DLD1 (cell line): ENCODE measurements around the gene UBN2.
"Not testable (repeated sequence)": the region's sequence is repeated elsewhere in the genome, so short reads cannot be mapped to it uniquely, and the experiment has no call there.

ENCODE experiments used
- in situ Hi-C: cut with HindIII; loops from 2 replicates; pipeline ENCODE4 v1.10.0; 2017; ENCODE audit warnings: low sequenced_read_pairs

The UBN2 gene

GRCh38 chr7:139230774-139231512, at the start of gene UBN2:
Gene UBN2, plus strand, starts transcription at chr7:139231237. Its CDS starts 248 bp downstream, at chr7:139231485.
- in situ Hi-C loops: no loop called here

- in situ Hi-C loops: no loop called here
These were observed 49.6 kb upstream of the UBN2 start for GRCh38 chr7:139181404-139181803.

GRCh38 chr7:139182363-139182762, 48.7 kb upstream of the UBN2 start:
- in situ Hi-C loops: no loop called here

- in situ Hi-C loops: no loop called here
These were observed 47.8 kb upstream of the UBN2 start for GRCh38 chr7:139183251-139183650.

- in situ Hi-C loops: no loop called here
These were observed 47.1 kb upstream of the UBN2 start for GRCh38 chr7:139183878-139184338.

- in situ Hi-C loops: no loop called here
These were observed 44.9 kb upstream of the UBN2 start for GRCh38 chr7:139186146-139186545.

GRCh38 chr7:139189357-139189756, 41.7 kb upstream of the UBN2 start:
- in situ Hi-C loops: no loop called here

- in situ Hi-C loops: no loop called here
These were observed 38.9 kb upstream of the UBN2 start for GRCh38 chr7:139192014-139192706.

- in situ Hi-C loops: no loop called here
These were observed 30.7 kb upstream of the UBN2 start for GRCh38 chr7:139200382-139200781.

- in situ Hi-C loops: no loop called here
These were observed 27.0 kb upstream of the UBN2 start for GRCh38 chr7:139203992-139204391.

- in situ Hi-C loops: no loop called here
These were observed 25.2 kb upstream of the UBN2 start for GRCh38 chr7:139205843-139206242.

GRCh38 chr7:139212133-139212532, 18.9 kb upstream of the UBN2 start:
- in situ Hi-C loops: no loop called here

- in situ Hi-C loops: not testable (repeated sequence)
These were observed 17.5 kb upstream of the UBN2 start for GRCh38 chr7:139213489-139213888.

GRCh38 chr7:139218173-139218572, 12.9 kb upstream of the UBN2 start:
- in situ Hi-C loops: no loop called here

- in situ Hi-C loops: no loop called here
These were observed 6.8 kb upstream of the UBN2 start for GRCh38 chr7:139224219-139224618.

- in situ Hi-C loops: not testable (repeated sequence)
These were observed 6.2 kb upstream of the UBN2 start for GRCh38 chr7:139224836-139225235.

GRCh38 chr7:139225286-139226157, 5.5 kb upstream of the UBN2 start:
- in situ Hi-C loops: not testable (repeated sequence)

- in situ Hi-C loops: not testable (repeated sequence)
These were observed 4.9 kb upstream of the UBN2 start for GRCh38 chr7:139226158-139226515.

- in situ Hi-C loops: not testable (repeated sequence)
These were observed 4.0 kb upstream of the UBN2 start for GRCh38 chr7:139226988-139227488.

- in situ Hi-C loops: no loop called here
These were observed 1.0 kb upstream of the UBN2 start for GRCh38 chr7:139230023-139230422.

- in situ Hi-C loops: no loop called here
These were observed 608 bp upstream of the UBN2 start for GRCh38 chr7:139230484-139230773.
